Esophagus squamous epithelium (tissue), 5 donors: Measurements from ENCODE around the gene UBE3B. TPM values are rescaled to one million over a fixed set of nuclear protein-coding genes. Genes with fewer than 3 reads are reported as not detected.

Experiments
- DNase-seq: peaks from one replicate; lab custom pipeline; 2025; lab: John Stamatoyannopoulos, UW
- H3K27ac ChIP-seq, 4 donors: fragments of 200-600 bp; sonication (generic); one replicate each; pipeline ENCODE4 v1.5.1; 2016 to 2019; ENCODE audit warnings: mild to moderate bottlenecking in 1 of 4
- H3K27me3 ChIP-seq, 4 donors: fragments of 200-600 bp; sonication (generic); 1 replicate in 3 of 4; 2 replicates in 1 of 4; pipeline versions ENCODE4 v1.5.1 to v1.6.0; 2017 to 2021; ENCODE audit warnings: antibody characterized with exemption in 1 of 4
- H3K36me3 ChIP-seq, 3 donors: fragments of 200-600 bp; sonication (generic); one replicate each; pipeline ENCODE4 v1.5.1; 2016 to 2019
- H3K4me1 ChIP-seq, 3 donors: fragments of 200-600 bp; sonication (generic); one replicate each; pipeline ENCODE4 v1.5.1; 2017 to 2019
- H3K4me3 ChIP-seq, 4 donors: fragments of 200-600 bp; sonication (generic); 1 replicate in 3 of 4; 2 replicates in 1 of 4; pipeline ENCODE4 v1.5.1; 2016 to 2019; ENCODE audit warnings: mild to moderate bottlenecking in 2 of 4, moderate library complexity in 1 of 4
- H3K9me3 ChIP-seq, 3 donors: fragments of 200-600 bp; sonication (generic); one replicate each; pipeline ENCODE4 v1.5.1; 2016 to 2019
- POLR2A ChIP-seq, 4 donors: fragments of 450-650 bp; IDR thresholded peaks; one replicate each; pipeline ENCODE4 v1.6.1; 2017; ENCODE audit warnings: antibody characterized with exemption in 4 of 4, mild to moderate bottlenecking in 4 of 4, moderate library complexity in 3 of 4
- WGBS, 2 donors: methylation state at CpG; one replicate each; pipeline ENCODE4 v1.1.5; 2018; 5-methylcytosine and 5-hydroxymethylcytosine counted together
- intact Hi-C: fragments of 100-400 bp; cut with DNase I; formaldehyde crosslinking; loops from one replicate; pipeline ENCODE4 v1.15.0; 2022
- total RNA-seq, 4 donors: library from RNA; depleted of rRNA; stranded (reverse); fragments of >200 nt; gene quantifications; one replicate each; pipeline ENCODE4 v1.1.0, GENCODE V29; 2016
- TF ChIP-seq, protein P1 (sequence below), 6 experiments: fragments of 450-650 bp in 4 of 6; fragments of 200-600 bp in 2 of 6; sonication (generic) in 2 of 6; IDR thresholded peaks; one replicate each; pipeline ENCODE4 v1.5.1; 2016 to 2019; ENCODE audit warnings: antibody characterized with exemption in 6 of 6, mild to moderate bottlenecking in 4 of 6, moderate library complexity in 4 of 6
- donor health status: DM: yes; HTN: yes; CAD: no.

UBE3B gene
- total RNA-seq, 4 donors from 2014 or later, result 31.7 to 48.7 (median 37.6) TPM

DNA sequence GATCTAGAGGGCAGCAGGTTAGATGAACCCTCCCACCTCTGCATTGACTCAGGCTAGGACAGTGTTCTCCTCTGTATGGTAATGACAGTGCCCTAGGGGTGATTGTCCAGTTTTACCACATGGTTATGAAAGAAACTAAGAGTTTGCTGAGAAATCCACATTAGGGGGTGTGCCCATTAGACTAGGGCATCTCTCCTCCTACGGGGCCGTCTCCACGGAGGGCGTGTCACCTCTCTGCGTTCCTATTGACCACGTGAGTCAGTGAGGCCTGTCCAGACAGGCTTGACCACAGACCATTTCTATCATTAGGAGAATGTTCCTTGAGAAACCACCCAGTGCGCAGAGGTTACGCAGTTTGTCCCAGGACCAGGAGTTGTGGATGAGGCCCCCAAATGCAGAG is 104.4 kb downstream of the UBE3B start:
- H3K36me3 ChIP-seq, result peaks cover 7 to 95% (median 28%) of the 10 kb centered on the region in 3 donors
- peak overlapping the region in 3 of 4 donors; percentile 35 to 64 (median 63) for H3K27ac ChIP-seq
- no peaks in the 10 kb centered on the region for H3K9me3 ChIP-seq
- intact Hi-C loops, result no loop called here
- no peak overlapping the region for H3K4me3 ChIP-seq
- H3K27me3 ChIP-seq, result no peaks in the 10 kb centered on the region
- 71 to 75% methylated on average over 2 to 5 of the region's 8 CpGs for WGBS, 2 donors
- H3K4me1 ChIP-seq, result peaks cover 0 to 23% (median 0%) of the 10 kb centered on the region in 3 donors
- TF ChIP-seq POLR2A (IDR thresholded peaks at IDR 0.05), result no peak
- TF ChIP-seq, protein P1, sequence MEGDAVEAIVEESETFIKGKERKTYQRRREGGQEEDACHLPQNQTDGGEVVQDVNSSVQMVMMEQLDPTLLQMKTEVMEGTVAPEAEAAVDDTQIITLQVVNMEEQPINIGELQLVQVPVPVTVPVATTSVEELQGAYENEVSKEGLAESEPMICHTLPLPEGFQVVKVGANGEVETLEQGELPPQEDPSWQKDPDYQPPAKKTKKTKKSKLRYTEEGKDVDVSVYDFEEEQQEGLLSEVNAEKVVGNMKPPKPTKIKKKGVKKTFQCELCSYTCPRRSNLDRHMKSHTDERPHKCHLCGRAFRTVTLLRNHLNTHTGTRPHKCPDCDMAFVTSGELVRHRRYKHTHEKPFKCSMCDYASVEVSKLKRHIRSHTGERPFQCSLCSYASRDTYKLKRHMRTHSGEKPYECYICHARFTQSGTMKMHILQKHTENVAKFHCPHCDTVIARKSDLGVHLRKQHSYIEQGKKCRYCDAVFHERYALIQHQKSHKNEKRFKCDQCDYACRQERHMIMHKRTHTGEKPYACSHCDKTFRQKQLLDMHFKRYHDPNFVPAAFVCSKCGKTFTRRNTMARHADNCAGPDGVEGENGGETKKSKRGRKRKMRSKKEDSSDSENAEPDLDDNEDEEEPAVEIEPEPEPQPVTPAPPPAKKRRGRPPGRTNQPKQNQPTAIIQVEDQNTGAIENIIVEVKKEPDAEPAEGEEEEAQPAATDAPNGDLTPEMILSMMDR (IDR thresholded peaks at IDR 0.05), result no peak
- no peak for DNase-seq

DNA sequence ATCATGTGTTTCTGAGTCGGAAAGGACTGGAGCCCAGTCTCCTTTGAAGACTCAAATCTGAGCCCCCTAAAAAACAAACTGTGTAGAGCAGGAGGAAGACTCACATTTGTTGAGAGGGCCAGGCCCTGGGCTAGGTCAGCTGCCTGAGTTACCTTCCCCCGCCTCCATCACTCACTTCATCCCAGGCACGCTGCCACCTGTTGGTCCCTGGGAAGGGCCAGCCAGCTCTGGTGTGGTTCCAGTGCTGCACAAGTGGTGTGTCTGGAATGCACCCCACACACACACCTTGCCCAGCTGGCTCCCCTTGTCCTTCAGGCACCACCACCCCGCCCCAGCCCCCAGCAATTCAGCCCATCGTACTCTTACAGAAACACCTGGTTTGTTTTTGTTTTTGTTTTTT is 105.2 kb downstream of the UBE3B start:
- Histone ChIP-seq H3K27ac (peak overlapping the region in 3 of 4 donors; percentile 35 to 64 (median 59)), H3K9me3 (no peaks in the 10 kb centered on the region), H3K27me3 (no peaks in the 10 kb centered on the region), H3K4me1 (peaks cover 0 to 23% (median 0%) of the 10 kb centered on the region in 3 donors), H3K4me3 (no peak overlapping the region), H3K36me3 (peaks cover 7 to 95% (median 28%) of the 10 kb centered on the region in 3 donors)
- DNase-seq, result no peak
- TF ChIP-seq, protein P1 (IDR thresholded peaks at IDR 0.05), result no peak
- no peak for TF ChIP-seq POLR2A (IDR thresholded peaks at IDR 0.05)
- intact Hi-C loops, result no loop called here
- WGBS, 2 donors, result 74 to 88% methylated on average over 4 to 5 of the region's 5 CpGs

DNA sequence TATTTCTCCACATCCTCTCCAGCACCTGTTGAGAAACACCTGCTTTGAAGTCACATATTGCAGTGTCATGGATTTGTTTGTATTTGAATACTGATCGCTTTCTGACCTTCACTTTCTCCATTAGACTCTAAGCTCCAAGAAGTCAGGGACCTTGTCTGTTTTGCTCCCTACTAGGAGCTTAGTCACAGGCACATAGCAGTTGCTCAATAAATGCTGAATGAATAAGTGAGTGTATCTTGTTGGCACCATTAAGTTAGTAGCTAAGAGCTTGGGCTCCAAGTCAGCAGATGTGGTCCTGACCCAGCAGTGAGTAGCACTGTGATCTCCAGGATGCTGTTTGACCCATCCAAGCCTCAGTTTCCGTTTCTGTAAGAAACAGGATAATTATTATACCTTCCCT is 106.3 kb downstream of the UBE3B start:
- intact Hi-C loops, result no loop called here
- H3K36me3 ChIP-seq, result peaks cover 2 to 95% (median 36%) of the 10 kb centered on the region in 3 donors
- 87 to 95% methylated on average over 2 of the region's 2 CpGs for WGBS, 2 donors
- H3K27me3 ChIP-seq, result no peaks in the 10 kb centered on the region
- no peaks in the 10 kb centered on the region for H3K9me3 ChIP-seq
- no peak for TF ChIP-seq POLR2A (IDR thresholded peaks at IDR 0.05)
- TF ChIP-seq, protein P1 (IDR thresholded peaks at IDR 0.05), result no peak
- no peak overlapping the region for H3K27ac ChIP-seq
- no peak for DNase-seq
- no peak overlapping the region for H3K4me3 ChIP-seq
- peaks cover 0 to 23% (median 0%) of the 10 kb centered on the region in 3 donors for H3K4me1 ChIP-seq

Other genes starting within 250 kb of the UBE3B start
- gene FOXN4, start 168.3 kb upstream of the UBE3B start, total RNA-seq, result not detected
- under 1 TPM in 3 of 4 donors, not detected in 1; 0.48 to 0.83 (median 0.62) TPM for gene MYO1H, start 129.7 kb upstream of the UBE3B start, total RNA-seq
- gene KCTD10, start 334 bp upstream of the UBE3B start, total RNA-seq, result 10 to 100 TPM; 31.5 to 62.8 (median 46.5) TPM
- 10 to 100 TPM; 45.2 to 59.5 (median 52.3) TPM for gene MMAB, start 95.9 kb downstream of the UBE3B start, total RNA-seq
- gene MVK, start 96.2 kb downstream of the UBE3B start, total RNA-seq, result 10 to 100 TPM; 38.9 to 62.6 (median 46.4) TPM
- 1 to 10 TPM in 3 of 4 donors, under 1 TPM in 1; 0.57 to 9.3 (median 5.0) TPM for gene FAM222A, start 236.2 kb downstream of the UBE3B start, total RNA-seq